GM21528 (cell line): ENCODE measurements around the gene ING5.

Experiments used
- ATAC-seq: cut with Tn5 transposase; IDR thresholded peaks from one replicate; pipeline ENCODE4 v1.9.1; 2021; ENCODE audit warnings: mild to moderate bottlenecking, moderate library complexity; ENCODE audit not compliant: unreplicated experiment, low FRiP score

The ING5 gene

DNA sequence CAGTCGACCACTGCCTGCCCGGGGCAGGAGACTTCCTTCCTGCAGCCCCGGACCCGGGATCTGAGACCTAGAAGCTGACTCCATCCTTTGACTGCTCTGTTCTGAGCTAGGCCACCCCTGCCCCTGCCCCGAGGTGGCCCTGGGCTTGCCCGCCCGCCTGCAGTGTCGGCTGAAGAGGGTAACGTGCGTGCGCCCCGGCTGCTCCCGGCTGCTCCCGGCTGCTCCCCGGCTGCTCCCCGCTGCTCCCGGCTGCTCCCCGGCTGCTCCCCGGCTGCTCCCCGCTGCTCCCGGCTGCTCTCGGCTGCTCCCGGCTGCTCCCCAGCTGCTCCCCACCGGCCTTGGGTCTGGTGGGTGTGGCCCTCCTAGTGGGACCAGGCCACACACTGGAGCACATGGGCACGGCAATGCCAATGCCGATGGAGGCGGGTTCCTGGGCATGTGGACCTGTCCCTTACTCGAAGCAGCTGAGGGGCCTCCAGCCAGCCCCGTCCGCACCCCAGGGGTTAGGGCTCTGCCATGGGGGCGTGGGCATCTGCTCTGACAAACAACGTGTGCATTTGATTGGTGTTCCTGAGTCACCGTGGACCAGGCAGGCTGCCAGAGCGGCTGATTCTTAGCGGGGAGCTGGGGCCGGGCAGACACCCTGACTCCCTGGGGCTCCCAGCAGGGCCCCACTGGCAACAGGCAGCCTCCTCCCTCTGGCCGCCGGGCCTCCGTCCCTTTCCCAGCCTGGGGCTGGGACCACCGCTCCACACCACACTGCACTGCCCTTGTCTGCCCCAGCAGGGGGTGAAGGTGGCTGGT lies 72.8 kb downstream of the ING5 start:
- ATAC-seq = no peak

DNA sequence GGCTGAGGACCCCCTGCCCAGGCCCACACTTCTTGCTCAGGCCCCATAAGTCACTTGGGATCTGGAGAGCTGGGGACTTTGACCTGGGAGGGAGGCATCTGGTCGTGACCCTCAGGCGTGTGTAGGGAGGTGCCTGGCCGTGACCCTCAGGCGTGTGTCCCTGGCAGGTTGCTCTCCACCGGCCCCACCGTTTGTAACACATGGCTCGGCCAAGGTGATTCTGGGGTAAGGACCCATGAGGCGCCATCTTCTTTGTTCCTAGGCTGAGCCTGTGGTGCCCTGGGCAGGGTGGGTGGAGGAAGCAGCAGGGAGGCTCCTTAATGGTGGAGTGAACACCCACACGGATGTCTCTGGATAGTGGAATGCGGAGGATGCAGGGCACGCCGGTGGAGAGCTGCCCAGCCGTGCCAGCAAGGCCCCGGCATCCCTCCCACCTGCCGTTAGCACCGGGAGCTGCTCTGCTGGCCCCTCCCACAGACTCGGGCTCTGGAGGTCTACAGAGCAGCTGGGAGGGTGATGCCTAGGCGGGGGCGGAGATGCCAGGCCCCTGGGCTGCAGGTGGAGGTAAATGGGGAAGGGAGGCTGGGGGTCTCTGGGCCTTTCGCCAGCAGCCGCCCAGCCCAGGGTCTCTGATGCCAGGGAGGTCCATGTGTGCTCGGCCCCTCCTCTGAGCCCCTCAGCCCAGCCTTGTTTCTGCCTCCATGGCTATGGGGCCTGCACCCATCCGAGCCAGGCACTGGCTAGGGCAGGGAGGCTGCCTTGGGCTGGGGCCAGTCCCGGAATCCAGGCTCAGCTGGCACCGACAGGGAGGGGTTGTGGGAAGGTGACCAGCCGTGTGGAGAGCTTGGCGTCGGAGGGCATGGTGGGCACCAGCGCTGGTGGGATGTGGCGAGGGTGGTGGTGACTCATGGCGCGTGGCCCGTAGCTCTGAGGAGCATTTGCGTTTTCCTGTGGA lies 73.7 kb downstream of the ING5 start:
- ATAC-seq = no peak

DNA sequence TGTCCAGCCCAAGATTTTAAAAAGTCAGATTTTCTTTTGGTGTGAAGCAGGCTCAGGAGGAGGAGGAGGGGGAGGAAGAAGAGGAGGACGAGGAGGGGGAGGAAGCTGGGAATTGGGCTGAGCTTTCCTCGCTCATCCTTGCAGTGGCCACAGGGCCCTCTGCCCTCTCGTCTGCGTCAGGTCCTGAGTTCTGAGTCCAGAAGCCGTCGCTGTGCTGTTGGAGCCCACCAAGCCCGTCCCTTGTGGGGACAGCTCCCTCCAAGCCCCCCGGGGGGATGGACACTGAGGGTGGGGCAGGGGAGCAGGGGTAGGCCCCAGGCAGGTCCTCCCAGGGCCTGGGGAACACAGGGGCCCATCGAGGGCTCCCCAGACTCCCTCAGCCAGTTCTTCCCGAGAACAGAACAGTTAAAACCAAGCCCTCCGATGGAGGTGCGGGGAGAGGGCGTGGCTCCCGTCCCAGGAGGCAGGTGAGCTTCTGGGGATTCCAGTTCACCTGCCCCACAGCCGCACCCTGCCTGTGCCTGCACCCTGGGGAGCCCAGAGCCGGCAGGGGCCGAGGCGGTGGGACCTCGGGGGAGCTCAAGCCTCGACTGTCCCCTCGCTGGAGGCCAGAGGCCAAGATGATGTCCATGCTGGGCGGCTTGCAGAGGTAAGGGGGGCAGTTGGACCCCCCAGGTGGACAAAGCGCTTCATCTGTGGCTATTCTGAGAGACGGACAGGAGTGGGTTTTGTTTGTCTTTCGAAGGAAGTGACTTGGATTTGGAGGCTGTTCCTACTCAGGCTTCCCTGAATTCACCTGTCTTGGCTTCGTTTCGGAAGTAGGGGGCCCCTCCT lies 74.7 kb downstream of the ING5 start, which contains the start of gene GAL3ST2:
TSS of gene GAL3ST2 (plus strand) at position 487 of the 834 bp plus-strand sequence. CDS start at position 621, 134 bp downstream.
- no peak for ATAC-seq

DNA sequence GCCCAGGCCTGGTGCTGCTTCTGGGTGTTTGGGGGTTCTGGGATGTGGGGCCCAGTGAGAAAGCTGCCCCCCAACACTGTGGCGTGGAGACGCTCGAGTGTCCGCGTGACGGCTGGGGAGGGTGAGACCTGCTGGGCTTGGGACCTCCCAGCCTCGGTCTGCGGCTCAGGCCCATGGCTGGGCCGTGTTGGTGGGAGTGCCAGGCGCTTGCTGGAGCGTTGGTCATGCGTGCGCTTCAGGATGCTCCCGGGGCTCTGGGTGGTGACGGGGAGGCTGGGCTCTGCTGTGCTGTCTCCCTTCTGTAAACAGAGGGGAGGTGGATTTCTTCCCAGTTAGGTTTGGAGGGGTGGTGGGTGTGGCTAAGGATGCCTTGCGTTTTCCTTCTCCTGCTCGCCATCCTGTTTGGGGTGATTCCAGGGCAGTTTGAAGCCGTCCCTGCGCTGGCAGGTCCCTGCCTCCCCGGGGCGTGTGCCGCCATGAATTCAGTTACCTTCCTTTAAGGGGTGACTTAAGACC lies 75.4 kb downstream of the ING5 start:
- ATAC-seq = no peak

DNA sequence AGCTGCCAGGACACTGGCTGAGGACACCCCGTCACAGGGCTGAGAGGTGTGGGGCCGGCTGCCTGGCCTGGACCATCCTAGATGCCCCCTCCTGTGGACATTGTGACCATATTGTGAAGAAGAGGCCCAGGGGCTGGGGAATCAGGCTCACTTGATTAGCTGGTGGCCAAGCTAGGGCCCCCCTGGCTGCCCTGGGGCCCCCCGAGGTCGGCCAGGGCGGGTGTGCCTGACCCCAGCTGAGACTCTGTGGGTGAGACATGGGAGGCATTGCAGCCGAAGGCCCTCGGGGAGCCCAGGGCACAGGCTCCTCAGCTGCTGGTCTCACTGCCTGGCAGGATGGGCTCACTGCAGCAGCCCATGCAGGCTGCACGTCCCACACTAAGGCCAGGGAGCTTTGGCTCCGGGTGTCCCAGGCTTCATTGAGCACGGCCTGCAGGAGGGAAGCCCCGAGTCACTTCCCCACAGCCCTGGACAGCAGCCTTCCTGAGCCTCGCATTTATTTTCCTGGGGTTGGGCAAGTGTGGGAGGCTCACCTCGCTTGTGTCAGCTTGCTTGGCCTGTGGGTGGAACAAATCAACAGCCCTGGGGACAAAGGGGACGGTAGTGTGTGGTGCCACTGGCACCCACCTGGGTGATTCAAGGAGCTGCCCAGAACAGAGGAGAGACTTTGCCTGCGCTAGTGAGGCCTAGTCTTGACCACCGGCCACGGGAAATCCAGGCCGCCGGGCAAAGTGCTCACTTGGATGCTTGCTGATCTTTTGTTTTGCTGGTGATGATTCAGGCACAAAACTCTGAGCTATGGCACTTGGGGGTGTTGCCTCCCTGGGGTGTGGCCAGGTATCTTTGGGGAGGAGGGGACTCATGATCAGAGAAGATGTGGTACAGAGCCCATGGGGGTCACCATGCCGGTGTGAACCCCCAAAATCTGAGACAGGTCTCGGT lies 76.1 kb downstream of the ING5 start:
- no peak for ATAC-seq
